ENCODE results near the gene RIPOR2. TPM values are rescaled to one million over a fixed set of nuclear protein-coding genes. Genes with fewer than 3 reads are reported as not detected.
"Not testable (repeated sequence)": the region's sequence is repeated elsewhere in the genome, so short reads cannot be mapped to it uniquely, and the experiment has no call there.

RIPOR2 gene
- total and polyA plus RNA-seq, 7 donors, result 1.6 to 29.7 (median 6.1) TPM

- H3K36me3 ChIP-seq, result no peaks in the 10 kb centered on the region
- TF ChIP-seq POLR2A (IDR thresholded peaks at IDR 0.05) (no peak), EP300 (IDR thresholded peaks at IDR 0.05) (no peak), POLR2AphosphoS5 (IDR thresholded peaks at IDR 0.05) (no peak)
- TF ChIP-seq, protein P1, sequence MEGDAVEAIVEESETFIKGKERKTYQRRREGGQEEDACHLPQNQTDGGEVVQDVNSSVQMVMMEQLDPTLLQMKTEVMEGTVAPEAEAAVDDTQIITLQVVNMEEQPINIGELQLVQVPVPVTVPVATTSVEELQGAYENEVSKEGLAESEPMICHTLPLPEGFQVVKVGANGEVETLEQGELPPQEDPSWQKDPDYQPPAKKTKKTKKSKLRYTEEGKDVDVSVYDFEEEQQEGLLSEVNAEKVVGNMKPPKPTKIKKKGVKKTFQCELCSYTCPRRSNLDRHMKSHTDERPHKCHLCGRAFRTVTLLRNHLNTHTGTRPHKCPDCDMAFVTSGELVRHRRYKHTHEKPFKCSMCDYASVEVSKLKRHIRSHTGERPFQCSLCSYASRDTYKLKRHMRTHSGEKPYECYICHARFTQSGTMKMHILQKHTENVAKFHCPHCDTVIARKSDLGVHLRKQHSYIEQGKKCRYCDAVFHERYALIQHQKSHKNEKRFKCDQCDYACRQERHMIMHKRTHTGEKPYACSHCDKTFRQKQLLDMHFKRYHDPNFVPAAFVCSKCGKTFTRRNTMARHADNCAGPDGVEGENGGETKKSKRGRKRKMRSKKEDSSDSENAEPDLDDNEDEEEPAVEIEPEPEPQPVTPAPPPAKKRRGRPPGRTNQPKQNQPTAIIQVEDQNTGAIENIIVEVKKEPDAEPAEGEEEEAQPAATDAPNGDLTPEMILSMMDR (IDR thresholded peaks at IDR 0.05), result no peak
- WGBS, 2 donors, result 79 to 80% methylated on average over 3 of the region's 3 CpGs
- intact Hi-C loops (cut with DNase I), result no loop called here
- H3K4me3 ChIP-seq, result no peak overlapping the region
- H3K27ac ChIP-seq, result no peak overlapping the region
- peaks cover 0 to 14% (median 3%) of the 10 kb centered on the region in 4 donors for H3K4me1 ChIP-seq
- no peaks in the 10 kb centered on the region for H3K27me3 ChIP-seq
- DNase-seq, result no peak
- H3K9me3 ChIP-seq, result no peaks in the 10 kb centered on the region
Measured at GRCh38 chr6:24882295-24882694, 53.5 kb downstream of the RIPOR2 start.

DNA sequence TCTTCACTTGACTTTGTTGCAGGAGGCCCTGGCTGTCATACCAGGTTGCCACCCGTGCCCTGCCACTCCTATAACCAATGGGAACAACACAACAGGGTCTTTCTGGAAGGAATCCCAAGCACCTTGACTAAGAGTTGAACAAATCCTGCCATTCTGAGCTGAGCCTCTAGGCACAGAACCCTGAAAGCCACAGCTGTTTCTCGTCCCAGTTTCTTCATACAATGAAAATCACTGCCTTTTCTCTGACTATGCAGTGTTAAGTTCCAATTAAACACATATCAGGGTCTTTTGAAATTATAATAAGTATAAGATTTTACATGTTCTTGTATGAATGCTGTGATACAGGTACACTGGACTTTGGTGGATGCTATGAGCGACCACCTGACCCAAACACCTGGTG, 54.4 kb downstream of the RIPOR2 start:
- intact Hi-C loops (cut with DNase I), result no loop called here
- H3K27me3 ChIP-seq, result no peaks in the 10 kb centered on the region
- no peaks in the 10 kb centered on the region for H3K36me3 ChIP-seq
- no peak overlapping the region for H3K27ac ChIP-seq
- H3K4me3 ChIP-seq, result no peak overlapping the region
- DNase-seq, result no peak
- no peak for TF ChIP-seq POLR2A (IDR thresholded peaks at IDR 0.05)
- TF ChIP-seq EP300 (IDR thresholded peaks at IDR 0.05), result no peak
- H3K9me3 ChIP-seq, result no peaks in the 10 kb centered on the region
- WGBS, 2 donors, result 90 to 92% methylated on average over 3 of the region's 3 CpGs
- peaks cover 0 to 14% (median 3%) of the 10 kb centered on the region in 4 donors for H3K4me1 ChIP-seq

DNA sequence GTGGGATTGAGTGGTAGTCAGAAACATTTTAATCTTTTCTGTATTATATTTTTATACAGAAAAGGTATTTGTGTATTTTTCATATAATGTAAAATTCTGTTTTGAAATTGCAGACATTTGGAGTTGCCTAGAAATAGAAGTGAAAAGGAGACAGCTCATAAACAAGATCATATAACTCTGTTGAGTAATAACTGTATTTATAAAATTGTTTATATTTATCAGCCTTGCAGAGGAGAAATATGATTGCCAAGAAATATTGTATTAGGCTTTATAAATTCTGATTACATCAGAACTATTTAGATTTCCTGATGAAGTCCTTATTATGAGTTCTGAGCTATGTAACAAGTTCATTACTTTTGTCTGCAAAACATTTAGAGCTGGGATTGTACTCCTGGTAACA, 55.3 kb downstream of the RIPOR2 start:
- H3K9me3 ChIP-seq, result no peaks in the 10 kb centered on the region
- H3K27me3 ChIP-seq, result no peaks in the 10 kb centered on the region
- peaks cover 0 to 14% (median 3%) of the 10 kb centered on the region in 4 donors for H3K4me1 ChIP-seq
- no peak overlapping the region for H3K27ac ChIP-seq
- TF ChIP-seq EP300 (IDR thresholded peaks at IDR 0.05) (no peak), POLR2AphosphoS5 (IDR thresholded peaks at IDR 0.05) (no peak), POLR2A (IDR thresholded peaks at IDR 0.05) (no peak)
- TF ChIP-seq, protein P1 (IDR thresholded peaks at IDR 0.05), result no peak
- DNase-seq, result no peak
- H3K4me3 ChIP-seq, result no peak overlapping the region
- intact Hi-C loops (cut with DNase I), result no loop called here
- no peaks in the 10 kb centered on the region for H3K36me3 ChIP-seq

GRCh38 chr6:24879351-24879750, 56.4 kb downstream of the RIPOR2 start:
- intact Hi-C loops (cut with DNase I), result no loop called here
- Histone ChIP-seq H3K4me1 (peaks cover 0 to 14% (median 3%) of the 10 kb centered on the region in 4 donors), H3K4me3 (no peak overlapping the region), H3K36me3 (no peaks in the 10 kb centered on the region), H3K27me3 (no peaks in the 10 kb centered on the region), H3K27ac (no peak overlapping the region), H3K9me3 (no peaks in the 10 kb centered on the region)
- TF ChIP-seq EP300 (IDR thresholded peaks at IDR 0.05) (no peak), POLR2AphosphoS5 (IDR thresholded peaks at IDR 0.05) (no peak), POLR2A (IDR thresholded peaks at IDR 0.05) (no peak)
- TF ChIP-seq, protein P1 (IDR thresholded peaks at IDR 0.05), result no peak
- no peak for DNase-seq
- 91 to 92% methylated on average over 3 of the region's 3 CpGs for WGBS, 2 donors

DNA sequence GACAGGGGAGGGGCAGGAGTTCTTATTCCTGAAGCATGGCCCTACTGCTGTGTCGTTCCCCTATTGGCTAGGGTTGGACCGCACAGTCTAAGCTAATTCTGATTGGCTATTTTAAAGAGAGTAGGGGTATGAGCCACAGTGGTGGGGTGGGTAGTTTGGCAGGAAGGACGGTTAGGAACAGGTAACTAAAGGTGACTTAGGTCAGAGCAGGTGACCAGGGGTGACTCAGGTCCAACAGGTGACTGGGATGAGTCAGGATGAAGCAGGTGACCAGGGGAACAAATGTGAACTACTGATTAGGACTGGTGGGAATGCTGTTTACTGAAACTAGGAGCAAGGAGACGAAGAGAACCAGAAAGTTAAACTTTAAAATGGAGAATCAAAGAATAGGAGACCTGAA, 58.0 kb downstream of the RIPOR2 start:
- DNase-seq; H3K27ac ChIP-seq; H3K4me3 ChIP-seq; H3K4me1 ChIP-seq; intact Hi-C loops (cut with DNase I); H3K27me3 ChIP-seq; H3K36me3 ChIP-seq; H3K9me3 ChIP-seq: not testable (repeated sequence)
- WGBS, 2 donors, result 92 to 93% methylated on average over 4 of the region's 4 CpGs
